ENCODE data around the gene CDKAL1.
"Not testable (repeated sequence)": the region's sequence is repeated elsewhere in the genome, so short reads cannot be mapped to it uniquely, and the experiment has no call there.

Gene CDKAL1

GRCh38 chr6:20639161-20639560, 104.9 kb downstream of the CDKAL1 start:
- no peak for DNase-seq (ENCODE audit: low read depth, low spot score)

- no peak for DNase-seq (ENCODE audit: low read depth, low spot score)
Measured at GRCh38 chr6:20640181-20640580, 105.9 kb downstream of the CDKAL1 start.

DNA sequence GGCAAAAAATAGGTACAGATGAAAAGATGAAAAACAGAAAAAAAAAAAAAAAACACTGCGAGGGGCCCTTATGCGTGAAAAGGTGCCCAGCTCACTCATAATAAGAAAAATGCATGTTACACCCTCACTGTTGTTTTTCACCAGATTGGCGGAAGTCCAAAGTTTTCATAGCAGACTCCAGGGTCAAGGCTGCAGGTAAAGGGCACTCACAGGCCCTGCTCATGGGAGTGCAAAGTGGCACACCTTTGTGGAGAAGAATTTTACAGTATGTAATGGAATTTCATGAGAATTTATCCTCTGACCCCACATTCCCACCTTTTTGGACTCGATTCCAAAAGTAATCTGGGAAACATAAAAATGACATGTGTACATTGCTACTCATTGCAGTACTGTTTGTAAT, 108.2 kb downstream of the CDKAL1 start:
- no peak for DNase-seq (ENCODE audit: low read depth, low spot score)

- no peak for DNase-seq (ENCODE audit: low read depth, low spot score)
Measured at GRCh38 chr6:20644667-20645370, 110.6 kb downstream of the CDKAL1 start.

- DNase-seq (ENCODE audit: low read depth, low spot score), result not testable (repeated sequence)
Measured at GRCh38 chr6:20645572-20645971, 111.3 kb downstream of the CDKAL1 start.

DNA sequence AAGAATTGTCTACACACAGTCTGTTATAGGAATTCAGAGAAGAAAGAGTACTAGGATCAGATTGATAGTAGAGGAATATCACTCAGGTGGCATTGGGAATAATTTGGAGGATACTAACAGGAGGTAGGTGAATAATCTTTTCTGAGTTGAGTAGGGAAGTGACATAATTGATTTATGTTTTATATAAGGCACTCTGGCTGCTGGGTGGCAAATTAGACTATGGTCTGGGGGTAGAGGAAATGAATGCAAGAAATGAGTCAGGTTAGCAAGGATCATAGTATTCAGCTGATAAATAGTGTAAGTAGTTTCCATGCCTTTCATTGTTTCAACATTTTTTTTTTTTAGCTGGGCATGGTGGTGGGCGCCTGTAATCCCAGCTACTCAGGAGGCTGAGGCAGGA, 113.3 kb downstream of the CDKAL1 start:
- DNase-seq (ENCODE audit: low read depth, low spot score), result no peak

GRCh38 chr6:20649696-20650470, 115.6 kb downstream of the CDKAL1 start:
- DNase-seq (ENCODE audit: low read depth, low spot score), result not testable (repeated sequence)

DNA sequence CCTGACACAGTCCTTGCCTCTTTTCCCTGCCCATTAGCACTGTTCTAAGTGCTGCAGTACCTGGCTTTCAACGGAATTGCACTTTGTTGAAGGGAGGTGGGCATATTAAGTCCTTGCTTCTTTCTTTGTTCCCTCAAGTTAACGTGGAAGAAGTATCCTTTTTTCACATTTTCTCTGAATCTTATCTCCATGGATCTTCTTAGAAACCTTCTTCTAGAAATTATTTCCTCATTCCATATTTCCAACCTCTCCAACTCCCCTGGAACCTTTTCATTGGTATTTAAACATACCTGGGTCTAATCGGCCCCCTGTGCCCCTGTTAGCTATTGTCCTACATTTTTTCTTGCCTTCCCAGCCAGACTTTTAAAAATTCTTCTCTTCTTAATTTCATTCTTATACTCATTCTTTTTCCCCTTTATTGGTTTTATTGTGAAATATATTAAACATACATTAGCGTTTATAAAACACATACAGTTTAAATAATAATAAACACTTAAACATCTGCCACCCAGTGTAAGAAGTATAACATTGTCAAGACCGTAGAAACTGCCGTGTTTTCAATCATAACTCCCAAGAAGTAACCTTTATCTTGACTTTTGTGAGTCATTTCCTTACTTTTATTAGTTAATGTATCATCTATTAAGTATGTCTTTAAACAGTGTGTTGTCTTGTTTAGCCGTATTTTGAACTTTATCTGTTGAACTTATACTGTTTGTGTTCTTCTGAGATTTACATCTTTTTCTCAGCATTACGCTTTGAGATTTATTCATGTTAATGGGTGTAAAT, 118.2 kb downstream of the CDKAL1 start:
- DNase-seq (ENCODE audit: low read depth, low spot score), result no peak

- no peak for DNase-seq (ENCODE audit: low read depth, low spot score)
Measured at GRCh38 chr6:20653085-20653479, 118.8 kb downstream of the CDKAL1 start.

- DNase-seq (ENCODE audit: low read depth, low spot score), result no peak
Measured at GRCh38 chr6:20655317-20655716, 121.1 kb downstream of the CDKAL1 start.

DNA sequence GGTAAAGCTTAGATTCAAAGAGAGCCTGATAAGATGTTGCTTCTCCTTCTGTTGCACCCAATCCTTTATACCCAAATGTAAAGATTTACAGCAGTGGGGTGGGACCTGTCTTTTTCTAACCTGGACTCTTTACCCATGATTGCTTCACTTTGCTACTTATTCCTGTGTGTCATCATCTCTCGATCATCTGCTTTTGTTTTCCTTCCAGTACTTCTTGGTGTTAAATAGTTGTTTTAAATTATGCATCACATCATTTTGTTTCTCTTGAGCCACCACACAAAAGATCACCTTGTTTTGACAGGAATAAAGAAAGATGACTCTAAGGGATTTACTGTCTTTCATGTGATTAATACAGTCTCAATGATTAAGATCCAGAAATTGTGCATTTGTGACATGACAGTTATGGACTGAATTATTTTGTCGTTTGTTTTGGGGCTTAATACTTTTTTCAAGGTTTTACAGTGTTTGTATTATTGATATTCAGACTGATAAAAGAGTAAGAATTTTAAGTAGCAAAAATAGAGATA, 123.1 kb downstream of the CDKAL1 start:
- no peak for DNase-seq (ENCODE audit: low read depth, low spot score)

DNA sequence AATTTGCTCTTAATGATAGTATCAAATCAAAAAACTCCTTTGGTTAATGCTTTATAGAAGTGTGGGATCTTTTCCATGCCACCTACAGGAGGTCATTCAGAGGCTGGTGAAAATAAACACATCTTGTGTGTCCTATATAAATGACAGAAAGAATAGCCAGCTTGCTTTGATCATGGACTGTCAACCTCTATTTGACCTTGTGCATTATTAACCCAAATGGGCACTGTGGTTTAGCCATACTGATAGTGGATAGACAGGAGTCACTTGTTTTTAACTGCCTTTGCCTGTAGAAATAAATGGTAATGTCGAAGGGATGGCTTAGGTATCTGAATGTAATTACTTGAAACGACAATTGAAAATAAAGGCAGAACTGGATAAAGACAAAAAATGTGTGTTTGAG, 123.8 kb downstream of the CDKAL1 start:
- no peak for DNase-seq (ENCODE audit: low read depth, low spot score)

DNA sequence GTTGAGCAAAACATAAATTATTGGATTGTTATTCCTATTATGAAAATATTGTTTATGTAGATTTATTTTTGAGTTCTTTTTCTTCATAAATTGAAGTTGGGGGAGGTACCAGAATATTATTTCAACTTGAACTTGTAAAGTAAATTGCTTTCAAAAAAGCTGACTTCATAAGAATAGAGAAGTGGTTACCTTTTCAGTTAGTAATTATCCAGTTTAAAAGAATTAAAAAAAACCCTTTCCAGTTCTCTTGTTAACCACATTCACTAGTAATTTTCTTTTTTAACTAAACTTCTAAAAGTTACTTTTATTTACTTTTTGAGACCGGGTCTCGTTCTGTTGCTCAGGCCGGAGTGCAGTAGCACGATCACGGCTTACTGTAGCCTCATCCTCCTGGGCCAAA, 124.3 kb downstream of the CDKAL1 start:
- DNase-seq (ENCODE audit: low read depth, low spot score), result no peak

GRCh38 chr6:20660534-20660933, 126.3 kb downstream of the CDKAL1 start:
- DNase-seq (ENCODE audit: low read depth, low spot score), result no peak

DNA sequence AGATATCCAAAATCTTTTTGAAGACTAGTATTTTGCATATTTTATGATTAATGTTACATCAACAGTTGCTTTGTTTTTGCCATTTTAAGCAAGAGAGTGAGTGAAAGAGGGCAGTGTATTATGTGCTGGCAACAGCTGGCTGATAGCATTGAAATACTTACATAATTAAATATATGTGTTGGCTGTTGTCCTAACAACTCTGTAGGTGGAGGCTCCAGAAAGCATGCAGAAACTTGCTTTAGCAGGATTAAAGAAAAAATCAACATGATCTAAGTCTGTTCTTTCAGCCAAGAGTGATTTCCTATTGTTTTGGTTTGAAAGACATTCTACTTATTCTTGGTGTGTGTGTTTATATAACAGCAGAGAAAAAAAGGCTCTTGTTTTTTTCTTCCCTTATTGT, 127.5 kb downstream of the CDKAL1 start:
- no peak for DNase-seq (ENCODE audit: low read depth, low spot score)

DNA sequence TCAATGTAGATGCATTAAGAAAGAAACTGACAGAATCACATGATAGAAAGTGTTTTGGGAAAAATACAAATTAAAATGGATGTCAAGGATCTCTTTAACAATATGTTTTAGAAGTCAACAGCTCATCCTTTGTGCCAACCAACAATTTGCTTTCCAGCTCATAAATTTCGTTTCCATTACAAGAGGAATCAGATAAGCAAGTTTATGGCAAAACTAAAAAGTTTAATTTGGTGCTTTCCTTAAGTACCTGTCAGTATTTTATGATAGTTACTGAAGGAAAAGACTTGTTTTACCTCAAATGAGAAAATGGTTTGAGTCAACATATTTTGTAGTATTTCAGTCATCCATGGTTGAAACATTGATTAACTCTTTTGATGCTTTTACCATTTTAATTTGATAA, 130.0 kb downstream of the CDKAL1 start:
- DNase-seq (ENCODE audit: low read depth, low spot score), result no peak

DNA sequence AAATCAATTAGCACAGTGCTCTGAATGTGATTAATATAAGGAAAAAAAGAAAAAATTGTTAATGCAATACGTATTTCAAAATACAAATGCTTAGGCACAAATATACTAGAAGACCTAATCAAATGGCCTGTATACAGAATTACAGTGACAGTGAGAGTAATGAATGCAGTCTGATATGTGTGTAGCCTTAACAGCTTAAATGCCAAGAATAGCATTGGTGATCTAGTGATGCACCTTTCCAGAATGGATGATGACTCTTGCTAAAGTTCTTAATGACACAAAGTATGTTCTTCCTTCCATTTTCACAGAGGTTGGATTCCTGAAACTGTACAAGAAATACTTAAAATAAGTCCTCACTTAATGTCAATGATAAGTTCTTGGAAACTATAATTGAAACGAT, 131.0 kb downstream of the CDKAL1 start:
- no peak for DNase-seq (ENCODE audit: low read depth, low spot score)

- no peak for DNase-seq (ENCODE audit: low read depth, low spot score)
Measured at GRCh38 chr6:20669571-20670314, 135.5 kb downstream of the CDKAL1 start.

GRCh38 chr6:20670750-20671149, 136.5 kb downstream of the CDKAL1 start:
- DNase-seq (ENCODE audit: low read depth, low spot score), result no peak

- DNase-seq (ENCODE audit: low read depth, low spot score), result no peak
Measured at GRCh38 chr6:20672038-20672437, 137.8 kb downstream of the CDKAL1 start.

- DNase-seq (ENCODE audit: low read depth, low spot score), result no peak
Measured at GRCh38 chr6:20673458-20673857, 139.2 kb downstream of the CDKAL1 start.

DNA sequence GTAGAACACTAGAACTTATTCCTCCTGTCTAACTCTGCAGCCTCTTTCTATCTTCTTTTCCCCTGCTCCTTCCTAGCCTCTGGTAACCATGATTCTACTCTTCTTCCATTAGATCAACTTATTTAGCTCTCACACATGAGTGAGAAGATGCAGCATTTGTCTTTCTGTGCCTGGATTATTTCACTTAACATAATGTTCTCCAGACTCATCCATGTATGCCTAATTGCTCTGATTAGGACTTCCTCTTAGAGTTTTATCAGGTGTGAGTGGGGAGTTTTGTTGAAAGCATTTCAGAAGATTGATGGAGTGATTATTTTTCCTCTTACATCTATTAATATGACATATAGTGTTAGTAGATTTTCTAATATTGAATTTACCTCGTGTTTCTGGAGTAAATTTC, 140.4 kb downstream of the CDKAL1 start:
- DNase-seq (ENCODE audit: low read depth, low spot score), result no peak
